HG03565 (cell line): ENCODE results near the gene HMGXB3.
A peak's percentile ranks its signal among the peaks of the same experiment; 100 is the strongest.
"Not testable (repeated sequence)": the region's sequence is repeated elsewhere in the genome, so short reads cannot be mapped to it uniquely, and the experiment has no call there.

Source experiments
- ATAC-seq: cut with Tn5 transposase; IDR thresholded peaks from one replicate; pipeline ENCODE4 v1.9.1; 2021; ENCODE audit warnings: mild to moderate bottlenecking, moderate library complexity; ENCODE audit not compliant: unreplicated experiment

HMGXB3 gene

DNA sequence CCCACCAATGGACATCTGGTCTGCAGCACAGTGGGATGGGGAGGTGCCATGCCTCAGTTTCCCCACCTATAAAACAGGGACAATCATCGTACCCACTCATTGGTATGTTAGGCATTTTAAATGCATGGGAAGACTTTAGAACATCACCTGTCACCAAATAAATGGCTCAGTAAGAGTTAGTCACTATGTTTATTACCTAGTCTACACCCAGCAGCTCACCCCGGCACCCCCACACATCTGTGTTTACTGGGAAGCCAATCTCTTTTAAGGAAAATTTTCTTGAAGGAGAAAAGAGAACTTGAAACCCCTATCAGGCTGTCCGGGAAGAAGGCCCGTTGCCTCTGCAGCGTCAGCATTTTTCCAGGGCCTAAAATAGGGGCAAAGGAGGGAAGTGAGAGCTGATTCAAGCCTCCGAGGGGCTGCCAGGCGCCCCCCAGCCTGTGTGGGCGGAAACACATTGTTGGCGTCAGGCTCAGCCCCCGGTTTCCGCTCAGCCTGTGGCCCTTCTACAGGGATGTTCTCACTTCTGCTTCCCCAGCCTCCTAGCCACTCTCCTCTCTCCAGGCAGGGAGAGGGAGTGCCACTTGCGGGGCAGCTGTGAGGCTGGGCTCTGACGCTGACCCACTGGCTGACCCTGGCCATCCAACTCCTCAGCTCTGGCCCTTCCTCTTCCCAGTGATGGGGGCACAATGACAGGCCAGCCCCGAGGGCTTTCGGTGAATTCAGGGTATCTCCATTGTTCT is 81.2 kb downstream of the HMGXB3 start:
- ATAC-seq: peak; percentile 83

DNA sequence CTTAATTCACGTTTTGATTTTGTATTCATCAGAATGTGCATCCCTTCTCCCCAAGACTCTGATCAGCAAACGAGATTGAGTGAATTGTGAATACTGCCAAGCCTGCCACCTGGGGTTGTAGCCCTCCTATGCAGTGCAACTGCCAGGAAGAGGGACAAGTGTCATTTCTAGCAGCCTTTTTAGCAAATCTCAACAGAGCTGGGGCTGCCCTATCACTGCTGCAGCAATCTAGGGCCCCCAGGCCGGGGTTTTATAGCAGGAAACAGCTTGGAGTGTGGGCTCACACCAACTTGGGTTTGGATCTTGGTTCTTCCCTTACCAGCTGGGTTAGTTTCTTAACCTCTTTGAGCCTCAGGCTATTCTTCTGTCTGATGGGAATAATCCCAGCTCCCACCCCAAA is 81.8 kb downstream of the HMGXB3 start:
- no peak for ATAC-seq

DNA sequence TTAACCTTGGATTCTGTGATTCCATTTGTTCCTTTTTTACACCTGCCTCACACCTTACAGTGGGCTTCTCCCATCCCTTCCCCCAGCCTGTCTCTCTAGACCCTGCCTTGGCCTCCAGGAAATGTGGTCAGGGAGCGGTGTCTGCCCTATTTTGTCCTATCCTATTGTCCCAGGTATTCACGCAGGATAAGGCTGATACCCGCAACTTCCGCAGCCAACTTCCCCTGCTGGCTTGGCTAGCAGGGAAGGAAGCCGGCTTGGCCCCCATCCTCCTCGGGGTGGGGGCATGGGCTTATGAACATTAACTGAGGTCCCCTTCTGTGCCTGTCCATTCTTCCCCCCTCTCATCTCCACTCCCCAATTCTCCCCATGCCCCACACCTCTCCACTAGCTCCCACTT is 82.3 kb downstream of the HMGXB3 start:
- no peak for ATAC-seq

DNA sequence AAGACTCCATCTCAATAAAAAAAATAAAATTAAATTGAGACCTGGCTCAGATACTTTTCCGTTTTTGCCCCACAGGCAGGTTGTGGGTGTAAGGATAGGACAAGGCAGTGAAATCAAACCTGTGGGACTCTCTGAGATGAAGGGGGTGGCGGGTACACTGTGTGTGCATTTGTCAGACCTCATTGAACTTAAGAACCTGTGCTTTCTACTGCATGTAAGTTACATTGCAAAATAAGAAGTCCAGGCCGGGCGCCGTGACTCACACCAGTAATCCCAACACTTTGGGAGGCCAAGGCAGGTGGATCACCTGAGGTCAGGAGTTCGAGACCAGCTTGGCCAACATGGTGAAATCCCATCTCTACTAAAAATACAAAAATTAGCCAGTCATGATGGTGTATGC is 84.2 kb downstream of the HMGXB3 start:
- ATAC-seq: not testable (repeated sequence)

DNA sequence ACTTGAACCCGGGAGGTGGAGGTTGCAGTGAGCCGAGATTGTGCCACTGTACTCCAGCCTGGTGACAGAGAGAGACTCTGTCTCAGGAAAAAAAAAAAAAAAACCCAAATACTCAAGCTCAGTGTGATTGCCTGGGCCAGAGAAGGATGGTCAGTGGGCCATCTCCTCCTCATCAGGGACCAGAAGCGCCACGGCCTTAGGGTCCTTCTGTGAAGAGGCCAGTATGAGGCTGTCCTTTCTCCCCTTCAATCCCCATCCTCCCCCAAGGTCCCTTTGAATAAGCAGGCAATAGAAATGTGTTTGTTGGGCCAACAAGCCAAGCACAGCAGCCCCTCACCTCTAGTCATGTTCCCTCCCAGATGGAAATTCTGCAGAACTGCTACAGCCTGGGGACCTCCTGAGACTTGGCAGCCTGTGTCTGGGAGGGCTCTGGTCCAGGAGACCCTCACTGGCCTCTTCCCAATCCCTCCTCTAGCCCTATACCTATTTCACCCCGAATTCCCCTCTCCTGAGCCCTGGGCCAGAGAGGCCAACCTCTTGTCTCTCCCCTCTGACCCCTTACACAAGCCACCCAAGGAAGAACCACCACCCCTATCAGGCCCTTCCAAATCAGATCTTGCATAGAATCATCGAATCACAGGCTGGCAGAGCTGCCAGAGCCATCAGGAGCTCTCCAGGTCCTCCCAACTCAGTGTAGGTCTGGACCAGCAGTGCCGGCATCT is 84.8 kb downstream of the HMGXB3 start:
- no peak for ATAC-seq

DNA sequence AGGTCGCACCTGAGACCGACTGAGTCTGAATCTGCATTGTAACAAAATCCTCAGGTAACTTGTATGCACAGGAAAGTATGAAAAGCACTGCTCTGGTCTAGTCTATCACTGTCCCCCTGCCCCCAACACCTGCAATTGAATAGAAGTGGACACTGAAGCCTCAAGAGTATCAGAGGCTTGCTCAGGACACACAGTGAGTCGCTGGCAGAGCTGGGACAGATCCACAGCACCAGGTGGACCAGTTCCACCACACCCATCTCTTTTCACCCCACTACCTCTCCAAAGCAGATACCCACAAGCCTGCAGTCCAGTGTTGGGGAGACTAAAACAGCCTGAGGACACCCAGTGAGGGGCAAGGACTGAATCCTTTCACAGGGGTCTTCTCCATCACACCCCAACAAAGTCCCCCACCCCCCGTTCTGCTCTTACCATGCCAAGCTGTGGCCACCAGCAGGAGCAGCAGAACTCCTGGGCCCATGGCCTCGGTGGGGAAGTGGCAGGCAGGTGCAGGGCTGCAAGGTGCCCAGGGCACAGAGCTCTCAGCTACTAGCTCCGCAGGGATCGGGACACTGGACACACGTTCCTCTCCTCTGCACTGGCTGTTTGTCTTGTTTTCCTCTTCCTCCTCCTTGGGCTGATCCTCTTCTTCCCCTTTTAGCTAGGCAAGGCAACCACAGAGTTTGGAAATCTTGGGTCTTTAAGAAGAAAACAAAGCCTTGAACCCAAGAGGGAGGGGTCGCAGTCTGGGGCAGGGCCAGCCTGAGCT is 85.6 kb downstream of the HMGXB3 start, which contains the start of gene CSF1R:
Gene CSF1R (minus strand): TSS at position 605 of the 766 bp plus-strand sequence. CDS start 127 bp downstream, at position 478.
- no peak for ATAC-seq

DNA sequence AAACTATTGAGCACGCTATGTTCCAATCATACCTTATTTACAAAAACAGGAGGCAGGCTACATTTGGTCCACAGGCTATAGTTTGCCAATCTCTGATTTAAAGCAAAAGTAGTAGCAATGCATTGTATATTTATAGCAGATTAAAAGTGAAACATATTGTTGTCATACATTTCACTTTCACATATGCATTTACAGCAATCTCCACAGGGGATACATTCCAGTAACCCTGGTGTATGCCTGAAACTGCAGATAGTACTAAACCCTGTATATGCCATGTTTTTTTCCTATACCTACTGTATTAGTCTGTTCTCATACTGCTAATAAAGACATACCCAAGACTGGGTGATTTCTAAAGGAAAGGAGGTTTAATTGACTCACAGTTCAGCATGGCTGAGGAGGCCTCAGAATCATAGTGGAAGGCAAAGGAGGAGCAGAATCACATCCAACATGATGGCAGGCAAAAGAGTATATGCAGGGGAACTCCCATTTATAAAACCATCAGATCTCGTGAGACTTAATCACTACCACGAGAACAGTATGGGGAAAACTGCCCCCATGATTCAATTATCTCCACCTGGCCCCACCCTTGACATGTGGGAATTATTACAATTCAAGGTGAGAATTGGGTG is 91.7 kb downstream of the HMGXB3 start:
- peak; percentile 69 for ATAC-seq

DNA sequence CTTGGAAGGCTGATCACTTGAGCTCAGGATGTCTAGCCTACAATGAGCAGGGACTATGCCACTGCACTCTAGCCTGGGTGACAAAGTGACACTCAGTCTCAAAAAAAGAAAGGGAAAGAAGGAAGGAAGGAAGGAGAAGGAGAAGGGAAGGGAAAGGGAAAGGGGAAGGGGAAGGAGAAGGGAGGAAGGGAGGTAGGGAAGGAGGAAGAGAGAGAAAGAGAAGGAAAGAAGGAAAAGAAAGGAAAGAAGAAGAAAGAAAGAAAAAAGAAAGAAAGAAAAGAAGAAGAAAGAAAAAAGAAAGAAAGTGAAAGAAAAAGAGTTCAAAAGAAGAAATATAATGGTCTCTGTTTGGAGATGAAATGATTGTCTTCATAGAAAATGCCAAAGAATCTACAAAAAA is 96.6 kb downstream of the HMGXB3 start:
- no peak for ATAC-seq

DNA sequence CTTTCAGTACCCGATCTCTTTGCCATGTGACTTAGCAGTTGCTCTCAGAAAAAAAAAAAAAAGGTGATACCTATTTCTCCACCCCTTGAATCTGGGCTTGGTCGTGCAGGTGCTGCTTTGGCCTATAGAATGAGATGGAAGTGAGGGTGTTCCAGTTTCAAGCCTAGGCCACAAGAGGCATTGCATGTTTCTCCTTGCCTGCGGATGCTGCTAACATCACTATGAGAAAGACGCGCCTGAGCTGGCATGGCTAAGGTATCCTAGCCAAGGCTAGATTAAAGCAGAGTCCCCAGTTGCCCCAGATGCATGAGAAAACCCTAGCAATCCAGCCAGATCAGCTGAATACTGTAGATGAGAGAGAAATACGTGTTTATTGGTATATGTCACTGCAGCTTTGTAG is 100.5 kb downstream of the HMGXB3 start:
- ATAC-seq: no peak
